Measurements from ENCODE around the gene OR7C1. TPM values are rescaled to one million over a fixed set of nuclear protein-coding genes. Genes with fewer than 3 reads are reported as not detected.

The OR7C1 gene
- total RNA-seq, 4 donors from 2014 or later = not detected

- Histone ChIP-seq H3K27me3 (peaks cover 0 to 3% of the 10 kb centered on the region in 2 donors), H3K27ac (no peak overlapping the region), H3K9me3 (no peaks in the 10 kb centered on the region), H3K4me3 (no peak overlapping the region), H3K36me3 (no peaks in the 10 kb centered on the region), H3K4me1 (no peaks in the 10 kb centered on the region)
- intact Hi-C loops (cut with DNase I; ENCODE audit: low total_unique reads) = no loop called here
- TF ChIP-seq POLR2A (IDR thresholded peaks at IDR 0.05) (no peak), CTCF (IDR thresholded peaks at IDR 0.05) (no peak)
- no peak for DNase-seq
Observed at GRCh38 chr19:14821937-14822336, 13.0 kb downstream of the OR7C1 start.

GRCh38 chr19:14818588-14818987 lies 16.4 kb downstream of the OR7C1 start:
- Histone ChIP-seq H3K9me3 (no peaks in the 10 kb centered on the region), H3K4me1 (no peaks in the 10 kb centered on the region), H3K4me3 (no peak overlapping the region), H3K36me3 (no peaks in the 10 kb centered on the region), H3K27ac (no peak overlapping the region), H3K27me3 (no peaks in the 10 kb centered on the region)
- no peak for DNase-seq
- intact Hi-C loops (cut with DNase I; ENCODE audit: low total_unique reads) = no loop called here
- TF ChIP-seq CTCF (IDR thresholded peaks at IDR 0.05) = no peak
- no peak for TF ChIP-seq POLR2A (IDR thresholded peaks at IDR 0.05)

- intact Hi-C loops (cut with DNase I; ENCODE audit: low total_unique reads) = no loop called here
- H3K9me3 ChIP-seq = no peaks in the 10 kb centered on the region
- H3K27me3 ChIP-seq = no peaks in the 10 kb centered on the region
- H3K27ac ChIP-seq = no peak overlapping the region
- H3K4me1 ChIP-seq = no peaks in the 10 kb centered on the region
- TF ChIP-seq POLR2A (IDR thresholded peaks at IDR 0.05) = no peak
- no peak for DNase-seq
- H3K4me3 ChIP-seq = no peak overlapping the region
- no peaks in the 10 kb centered on the region for H3K36me3 ChIP-seq
Observed at GRCh38 chr19:14817052-14817451, 17.9 kb downstream of the OR7C1 start.

GRCh38 chr19:14814982-14815652 lies 19.9 kb downstream of the OR7C1 start:
- intact Hi-C loops (cut with DNase I; ENCODE audit: low total_unique reads) = no loop called here
- H3K4me3 ChIP-seq = no peak overlapping the region
- no peak for DNase-seq
- H3K27ac ChIP-seq = no peak overlapping the region
- H3K36me3 ChIP-seq = no peaks in the 10 kb centered on the region
- TF ChIP-seq CTCF (IDR thresholded peaks at IDR 0.05) = no peak
- no peak for TF ChIP-seq POLR2A (IDR thresholded peaks at IDR 0.05)
- H3K9me3 ChIP-seq = no peaks in the 10 kb centered on the region
- H3K4me1 ChIP-seq = no peaks in the 10 kb centered on the region
- no peaks in the 10 kb centered on the region for H3K27me3 ChIP-seq

- H3K27ac ChIP-seq = no peak overlapping the region
- H3K27me3 ChIP-seq = no peaks in the 10 kb centered on the region
- DNase-seq = no peak
- H3K9me3 ChIP-seq = no peaks in the 10 kb centered on the region
- intact Hi-C loops (cut with DNase I; ENCODE audit: low total_unique reads) = no loop called here
- H3K4me3 ChIP-seq = no peak overlapping the region
- H3K4me1 ChIP-seq = no peaks in the 10 kb centered on the region
- H3K36me3 ChIP-seq = no peaks in the 10 kb centered on the region
- no peak for TF ChIP-seq CTCF (IDR thresholded peaks at IDR 0.05)
- TF ChIP-seq POLR2A (IDR thresholded peaks at IDR 0.05) = no peak
Observed at GRCh38 chr19:14809272-14810057, 25.5 kb downstream of the OR7C1 start.
